BE2C (cell line): ENCODE results near the gene ZNF174.

Source experiments
- DNase-seq: peaks from one replicate; pipeline ENCODE4 v3.0.0-alpha.2; 2020
- H3K27me3 ChIP-seq: fragments of 250-450 bp; sonication (Bioruptor Pico); 2 replicates; pipeline ENCODE4 v1.5.1; 2020; ENCODE audit warnings: mild to moderate bottlenecking
- H3K36me3 ChIP-seq: fragments of 250-450 bp; sonication (Bioruptor Pico); 2 replicates; pipeline ENCODE4 v1.5.1; 2020; ENCODE audit warnings: mild to moderate bottlenecking
- H3K4me1 ChIP-seq: fragments of 250-450 bp; sonication (Bioruptor Pico); 2 replicates; pipeline ENCODE4 v1.5.1; 2020
- H3K4me3 ChIP-seq: 2 replicates; pipeline ENCODE4 v1.5.1; 2011; ENCODE audit warnings: low read depth, low read length
- H3K9me3 ChIP-seq: fragments of 250-450 bp; sonication (Bioruptor Pico); 2 replicates; pipeline ENCODE4 v1.5.1; 2020
- TF ChIP-seq, protein P1 (sequence below): IDR thresholded peaks from 2 replicates; pipeline ENCODE4 v1.5.1; 2012; ENCODE audit warnings: mild to moderate bottlenecking, low read depth, low read length

Gene ZNF174

GRCh38 chr16:3363793-3364192, 37.2 kb upstream of the ZNF174 start:
- Histone ChIP-seq H3K27me3 (peaks cover 29% of the 10 kb centered on the region), H3K9me3 (no peaks in the 10 kb centered on the region), H3K36me3 (no peaks in the 10 kb centered on the region), H3K4me3 (no peak overlapping the region), H3K4me1 (no peaks in the 10 kb centered on the region)
- TF ChIP-seq, protein P1, sequence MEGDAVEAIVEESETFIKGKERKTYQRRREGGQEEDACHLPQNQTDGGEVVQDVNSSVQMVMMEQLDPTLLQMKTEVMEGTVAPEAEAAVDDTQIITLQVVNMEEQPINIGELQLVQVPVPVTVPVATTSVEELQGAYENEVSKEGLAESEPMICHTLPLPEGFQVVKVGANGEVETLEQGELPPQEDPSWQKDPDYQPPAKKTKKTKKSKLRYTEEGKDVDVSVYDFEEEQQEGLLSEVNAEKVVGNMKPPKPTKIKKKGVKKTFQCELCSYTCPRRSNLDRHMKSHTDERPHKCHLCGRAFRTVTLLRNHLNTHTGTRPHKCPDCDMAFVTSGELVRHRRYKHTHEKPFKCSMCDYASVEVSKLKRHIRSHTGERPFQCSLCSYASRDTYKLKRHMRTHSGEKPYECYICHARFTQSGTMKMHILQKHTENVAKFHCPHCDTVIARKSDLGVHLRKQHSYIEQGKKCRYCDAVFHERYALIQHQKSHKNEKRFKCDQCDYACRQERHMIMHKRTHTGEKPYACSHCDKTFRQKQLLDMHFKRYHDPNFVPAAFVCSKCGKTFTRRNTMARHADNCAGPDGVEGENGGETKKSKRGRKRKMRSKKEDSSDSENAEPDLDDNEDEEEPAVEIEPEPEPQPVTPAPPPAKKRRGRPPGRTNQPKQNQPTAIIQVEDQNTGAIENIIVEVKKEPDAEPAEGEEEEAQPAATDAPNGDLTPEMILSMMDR, result peak; percentile 37; the same call in 1 of the 2 replicates
- DNase-seq, result no peak

DNA sequence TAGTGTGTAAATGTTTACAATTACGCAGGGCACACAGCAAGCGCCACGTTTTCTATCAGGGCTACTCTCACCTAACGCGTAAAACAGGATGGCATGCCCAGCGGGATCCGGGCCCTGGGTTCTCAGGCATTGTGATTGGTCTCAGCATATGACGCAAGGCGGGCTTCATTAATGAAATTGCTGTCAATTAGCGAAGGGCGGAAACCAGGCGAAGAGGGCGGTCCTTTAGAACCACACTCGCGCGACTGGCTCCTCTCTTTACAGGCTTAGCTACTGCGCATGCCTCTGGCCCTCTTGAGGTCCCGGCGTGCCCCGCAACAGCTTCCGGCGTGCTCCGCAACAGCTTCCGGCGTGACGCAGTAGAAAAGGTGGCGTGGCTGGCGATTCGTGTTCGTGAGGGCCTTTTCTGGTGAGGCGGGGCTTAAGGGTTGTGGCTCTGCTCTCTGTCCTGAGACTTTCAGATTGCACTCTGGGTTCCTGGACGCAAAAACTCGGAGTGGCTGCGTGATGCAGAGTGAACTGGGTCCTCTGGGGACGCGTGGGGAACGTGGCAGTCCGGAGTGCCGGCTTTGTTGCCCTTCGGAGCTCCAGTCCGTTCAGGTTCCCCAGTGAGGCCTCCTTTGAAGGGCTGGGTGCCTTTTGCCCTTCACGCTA, 36.1 kb upstream of the ZNF174 start:
- Histone ChIP-seq H3K36me3 (no peaks in the 10 kb centered on the region), H3K4me3 (peak overlapping the region; percentile 98), H3K9me3 (no peaks in the 10 kb centered on the region)

GRCh38 chr16:3369073-3369472, 31.9 kb upstream of the ZNF174 start:
- Histone ChIP-seq H3K27me3 (no peaks in the 10 kb centered on the region), H3K36me3 (no peaks in the 10 kb centered on the region), H3K9me3 (no peaks in the 10 kb centered on the region), H3K4me3 (no peak overlapping the region), H3K4me1 (no peaks in the 10 kb centered on the region)
- DNase-seq, result no peak
- TF ChIP-seq, protein P1, result no peak

More for the DNA sequence above, 36.1 kb upstream of the ZNF174 start:
- Histone ChIP-seq H3K27me3 (peaks cover 22% of the 10 kb centered on the region), H3K4me1 (no peaks in the 10 kb centered on the region)
- TF ChIP-seq, protein P1, result no peak
- peak; percentile 98 for DNase-seq

GRCh38 chr16:3375680-3376079, 25.3 kb upstream of the ZNF174 start:
- no peaks in the 10 kb centered on the region for H3K9me3 ChIP-seq
- no peak for DNase-seq
- TF ChIP-seq, protein P1, result no peak

DNA sequence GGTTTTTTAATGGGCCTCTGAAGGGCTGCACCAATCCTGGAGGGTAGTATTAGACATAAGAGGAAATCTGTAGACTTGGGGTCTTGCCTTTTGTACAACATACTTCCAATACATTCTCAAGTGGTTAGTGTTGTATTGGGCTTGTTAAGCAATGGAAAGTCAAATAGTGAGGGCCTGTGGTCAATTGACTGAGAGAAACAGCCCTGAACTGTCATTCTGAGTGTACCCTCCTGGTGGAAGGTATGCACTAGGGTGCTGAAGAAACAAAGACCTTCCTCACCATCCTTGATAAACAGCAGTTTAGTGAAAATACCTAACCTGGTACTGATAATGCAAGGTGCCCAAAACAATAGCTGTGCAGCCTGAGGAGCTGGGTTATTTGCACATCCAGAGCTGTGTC, 23.1 kb upstream of the ZNF174 start:
- Histone ChIP-seq H3K4me3 (no peak overlapping the region), H3K27me3 (no peaks in the 10 kb centered on the region), H3K4me1 (no peaks in the 10 kb centered on the region), H3K36me3 (peaks cover 23% of the 10 kb centered on the region), H3K9me3 (peaks cover 5% of the 10 kb centered on the region)
- no peak for DNase-seq
- TF ChIP-seq, protein P1, result no peak

More at GRCh38 chr16:3375680-3376079, 25.3 kb upstream of the ZNF174 start:
- no peak overlapping the region for H3K4me3 ChIP-seq
- no peaks in the 10 kb centered on the region for H3K27me3 ChIP-seq
- H3K4me1 ChIP-seq, result no peaks in the 10 kb centered on the region
- peaks cover 8% of the 10 kb centered on the region for H3K36me3 ChIP-seq

- Histone ChIP-seq H3K36me3 (peaks cover 53% of the 10 kb centered on the region), H3K27me3 (no peaks in the 10 kb centered on the region)
- TF ChIP-seq, protein P1, result no peak
Observed at GRCh38 chr16:3383045-3383448, 18.0 kb upstream of the ZNF174 start.

More at GRCh38 chr16:3383045-3383448, 18.0 kb upstream of the ZNF174 start:
- no peak for DNase-seq
- H3K4me1 ChIP-seq, result no peaks in the 10 kb centered on the region
- H3K9me3 ChIP-seq, result peaks cover 13% of the 10 kb centered on the region
- no peak overlapping the region for H3K4me3 ChIP-seq
